Neural progenitor cell (in vitro differentiated cells): Measurements from ENCODE around the gene RTL5. TPM values are rescaled to one million over a fixed set of nuclear protein-coding genes. Genes with fewer than 3 reads are reported as not detected.
A peak's percentile ranks its signal among the peaks of the same experiment; 100 is the strongest.

Experiments
- DNase-seq: peaks from one replicate; pipeline ENCODE4 v3.0.0-alpha.2; 2016; ENCODE audit warnings: low spot score
- H2AFZ ChIP-seq: fragments of 200-600 bp; sonication (generic); replicated peaks from 2 replicates; pipeline ENCODE4 v1.6.1; 2016; ENCODE audit warnings: antibody characterized with exemption
- H3F3A ChIP-seq: fragments of 200-600 bp; sonication (generic); 2 replicates; pipeline ENCODE4 v1.6.1; 2016; ENCODE audit warnings: antibody characterized with exemption, low read depth
- H3K27ac ChIP-seq: fragments of 200-600 bp; sonication (generic); 2 replicates; pipeline ENCODE4 v1.5.1; 2016; ENCODE audit warnings: mild to moderate bottlenecking
- H3K27me3 ChIP-seq: fragments of 200-600 bp; sonication (generic); 2 replicates; pipeline ENCODE4 v1.6.1; 2016; ENCODE audit warnings: mild to moderate bottlenecking, moderate library complexity
- H3K36me3 ChIP-seq: fragments of 200-600 bp; sonication (generic); 2 replicates; pipeline ENCODE4 v1.5.1; 2016
- H3K4me1 ChIP-seq: fragments of 200-600 bp; sonication (generic); 2 replicates; pipeline ENCODE4 v1.6.1; 2016; ENCODE audit warnings: mixed run types
- H3K4me2 ChIP-seq: fragments of 200-600 bp; sonication (generic); 2 replicates; pipeline ENCODE4 v1.6.1; 2016
- H3K4me3 ChIP-seq: fragments of 200-600 bp; sonication (generic); 2 replicates; pipeline ENCODE4 v1.5.1; 2016
- H3K79me2 ChIP-seq: fragments of 200-600 bp; sonication (generic); 2 replicates; pipeline ENCODE4 v1.6.1; 2016; ENCODE audit warnings: low read depth
- H3K9ac ChIP-seq: fragments of 200-600 bp; sonication (generic); 2 replicates; pipeline ENCODE4 v1.6.1; 2016
- H3K9me3 ChIP-seq: fragments of 200-600 bp; sonication (generic); 2 replicates; pipeline ENCODE4 v1.5.1; 2016; ENCODE audit warnings: low read depth
- H4K20me1 ChIP-seq: fragments of 200-600 bp; sonication (generic); 2 replicates; pipeline ENCODE4 v1.6.1; 2016; ENCODE audit warnings: low read depth
- H3K27ac Mint-ChIP-seq: 3 replicates; pipeline ENCODE4 v1.8.0; 2021; ENCODE audit warnings: mixed read lengths
- H3K27me3 Mint-ChIP-seq: 2 replicates; pipeline ENCODE4 v1.8.0; 2022; ENCODE audit warnings: low read depth, mild to moderate bottlenecking, inconsistent platforms, moderate library complexity, mixed read lengths; ENCODE audit not compliant: insufficient read depth
- H3K36me3 Mint-ChIP-seq: 3 replicates; pipeline ENCODE4 v1.8.0; 2021; ENCODE audit warnings: mixed read lengths
- H3K4me1 Mint-ChIP-seq: 3 replicates; pipeline ENCODE4 v1.8.0; 2021; ENCODE audit warnings: mixed read lengths
- H3K4me3 Mint-ChIP-seq: 3 replicates; pipeline ENCODE4 v1.8.0; 2021; ENCODE audit warnings: mild to moderate bottlenecking, moderate library complexity, mixed read lengths
- H3K9me3 Mint-ChIP-seq: 3 replicates; pipeline ENCODE4 v1.8.0; 2020; ENCODE audit warnings: mixed read lengths
- EZH2 ChIP-seq: fragments of 200-600 bp; sonication (generic); IDR thresholded peaks from 2 replicates; pipeline ENCODE4 v1.6.1; 2017; ENCODE audit warnings: antibody characterized with exemption, mild to moderate bottlenecking, moderate library complexity
- EZH2phosphoT487 ChIP-seq: fragments of 200-600 bp; sonication (generic); IDR thresholded peaks from 2 replicates; pipeline ENCODE4 v1.6.1; 2017; ENCODE audit warnings: antibody characterized with exemption
- total RNA-seq: library from RNA; depleted of rRNA; stranded (reverse); fragments of >200 nt; gene quantifications from 2 replicates; pipeline ENCODE4 v1.2.3, GENCODE V29; 2015; ENCODE audit warnings: low replicate concordance
- TF ChIP-seq, protein P1 (sequence below): fragments of 200-600 bp; sonication (generic); IDR thresholded peaks from 2 replicates; pipeline ENCODE4 v1.5.1; 2017; ENCODE audit warnings: antibody characterized with exemption, mild to moderate bottlenecking

The RTL5 gene
- total RNA-seq, 1 donor from 2014 or later: 1.0 TPM

DNA sequence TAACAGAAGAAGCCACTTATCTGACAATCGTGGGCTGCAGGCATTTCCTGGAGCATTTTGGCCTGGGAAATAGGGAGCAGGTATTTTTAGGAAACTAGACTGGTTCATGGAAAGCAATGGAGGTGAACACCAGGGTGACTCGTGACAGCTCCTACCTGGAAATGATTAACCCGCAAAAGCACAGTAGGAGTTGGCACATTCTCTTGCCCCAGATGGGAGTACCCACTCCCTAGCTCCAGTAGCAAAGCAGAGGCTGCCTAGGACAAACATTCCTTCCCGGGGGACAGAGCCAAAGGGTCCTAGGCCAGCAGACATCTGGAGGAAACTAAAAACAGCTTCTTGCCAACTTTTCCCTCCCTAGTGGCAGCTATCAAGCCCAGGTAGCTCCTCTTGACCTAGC lies 29.0 kb downstream of the RTL5 start:
- Histone ChIP-seq H3K9me3 (no peaks in the 10 kb centered on the region), H3K79me2 (no peaks in the 10 kb centered on the region), H3K27me3 (no peaks in the 10 kb centered on the region), H3K36me3 (no peaks in the 10 kb centered on the region), H3F3A (peaks cover 5% of the 10 kb centered on the region), H3K4me2 (no peak overlapping the region), H4K20me1 (no peaks in the 10 kb centered on the region), H2AFZ (no peak overlapping the region), H3K27ac (no peak overlapping the region), H3K9ac (no peak overlapping the region), H3K4me1 (no peaks in the 10 kb centered on the region), H3K4me3 (no peak overlapping the region)
- peaks cover 10% of the 10 kb centered on the region for H3K27me3 Mint-ChIP-seq
- peaks cover 14% of the 10 kb centered on the region for H3K9me3 Mint-ChIP-seq
- H3K27ac Mint-ChIP-seq: no peak overlapping the region
- DNase-seq: no peak
- H3K4me1 Mint-ChIP-seq: peaks cover 23% of the 10 kb centered on the region
- no peak overlapping the region for H3K4me3 Mint-ChIP-seq
- TF ChIP-seq EZH2 (no peak), EZH2phosphoT487 (no peak)
- TF ChIP-seq, protein P1, sequence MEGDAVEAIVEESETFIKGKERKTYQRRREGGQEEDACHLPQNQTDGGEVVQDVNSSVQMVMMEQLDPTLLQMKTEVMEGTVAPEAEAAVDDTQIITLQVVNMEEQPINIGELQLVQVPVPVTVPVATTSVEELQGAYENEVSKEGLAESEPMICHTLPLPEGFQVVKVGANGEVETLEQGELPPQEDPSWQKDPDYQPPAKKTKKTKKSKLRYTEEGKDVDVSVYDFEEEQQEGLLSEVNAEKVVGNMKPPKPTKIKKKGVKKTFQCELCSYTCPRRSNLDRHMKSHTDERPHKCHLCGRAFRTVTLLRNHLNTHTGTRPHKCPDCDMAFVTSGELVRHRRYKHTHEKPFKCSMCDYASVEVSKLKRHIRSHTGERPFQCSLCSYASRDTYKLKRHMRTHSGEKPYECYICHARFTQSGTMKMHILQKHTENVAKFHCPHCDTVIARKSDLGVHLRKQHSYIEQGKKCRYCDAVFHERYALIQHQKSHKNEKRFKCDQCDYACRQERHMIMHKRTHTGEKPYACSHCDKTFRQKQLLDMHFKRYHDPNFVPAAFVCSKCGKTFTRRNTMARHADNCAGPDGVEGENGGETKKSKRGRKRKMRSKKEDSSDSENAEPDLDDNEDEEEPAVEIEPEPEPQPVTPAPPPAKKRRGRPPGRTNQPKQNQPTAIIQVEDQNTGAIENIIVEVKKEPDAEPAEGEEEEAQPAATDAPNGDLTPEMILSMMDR: no peak
- peaks cover 2% of the 10 kb centered on the region for H3K36me3 Mint-ChIP-seq

DNA sequence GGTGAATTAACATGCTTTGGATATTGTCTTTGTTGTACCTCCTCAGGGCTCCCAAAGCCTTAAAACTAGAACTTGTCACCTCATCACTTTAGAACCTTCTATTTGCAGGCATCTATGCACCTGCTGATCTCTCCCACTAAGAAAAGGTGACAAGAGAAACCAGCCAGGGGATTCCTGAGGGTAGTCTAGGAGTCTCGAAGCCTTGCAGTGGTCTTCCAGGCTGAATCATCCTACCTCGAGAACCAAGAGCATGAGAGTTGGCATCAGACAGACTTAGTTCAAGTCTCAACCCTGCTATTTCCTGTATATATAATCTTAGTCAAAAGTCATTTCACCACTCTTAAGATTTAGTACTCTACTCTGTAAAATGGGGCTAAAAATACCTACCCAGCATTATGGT lies 29.6 kb downstream of the RTL5 start:
- no peak overlapping the region for H3K9ac ChIP-seq
- no peak overlapping the region for H2AFZ ChIP-seq
- H3K4me3 ChIP-seq: no peak overlapping the region
- H3K27me3 ChIP-seq: no peaks in the 10 kb centered on the region
- no peak overlapping the region for H3K4me2 ChIP-seq
- Mint-ChIP-seq H3K9me3 (peaks cover 9% of the 10 kb centered on the region), H3K4me3 (no peak overlapping the region), H3K4me1 (peaks cover 23% of the 10 kb centered on the region), H3K27ac (no peak overlapping the region), H3K27me3 (peaks cover 13% of the 10 kb centered on the region), H3K36me3 (peaks cover 2% of the 10 kb centered on the region)
- peaks cover 5% of the 10 kb centered on the region for H3F3A ChIP-seq
- no peak overlapping the region for H3K27ac ChIP-seq
- TF ChIP-seq EZH2 (no peak), EZH2phosphoT487 (no peak)
- TF ChIP-seq, protein P1: no peak
- H3K9me3 ChIP-seq: no peaks in the 10 kb centered on the region
- H3K4me1 ChIP-seq: no peaks in the 10 kb centered on the region
- no peak for DNase-seq
- H3K79me2 ChIP-seq: no peaks in the 10 kb centered on the region
- no peaks in the 10 kb centered on the region for H4K20me1 ChIP-seq
- no peaks in the 10 kb centered on the region for H3K36me3 ChIP-seq

DNA sequence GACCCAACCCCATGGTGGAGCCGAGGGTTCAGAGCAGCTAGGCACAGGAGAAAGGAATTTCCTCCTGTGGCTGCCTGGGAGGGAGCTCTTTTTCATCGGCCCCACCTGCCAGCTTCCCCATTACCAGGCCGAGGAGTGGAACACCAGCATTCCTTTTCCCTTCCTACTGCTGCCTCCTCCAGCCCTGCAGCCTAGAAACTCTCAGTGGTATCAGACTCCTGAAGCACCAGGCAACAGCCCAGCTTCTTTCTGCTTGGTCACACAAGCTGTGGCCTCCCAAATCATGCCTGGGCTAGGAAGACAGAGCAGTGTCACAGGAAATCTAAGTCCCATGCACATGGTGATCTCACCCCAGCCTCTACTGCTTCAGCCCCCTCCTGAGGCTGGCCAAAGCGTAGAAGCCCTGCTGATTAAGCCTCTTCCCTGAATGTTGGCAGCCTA lies 30.1 kb downstream of the RTL5 start:
- Mint-ChIP-seq H3K27me3 (peaks cover 12% of the 10 kb centered on the region), H3K36me3 (peaks cover 2% of the 10 kb centered on the region), H3K4me1 (peaks cover 23% of the 10 kb centered on the region), H3K27ac (peak overlapping the region; percentile 69), H3K4me3 (no peak overlapping the region), H3K9me3 (peaks cover 9% of the 10 kb centered on the region)
- Histone ChIP-seq H2AFZ (no peak overlapping the region), H3K4me1 (no peaks in the 10 kb centered on the region), H4K20me1 (no peaks in the 10 kb centered on the region), H3K4me2 (no peak overlapping the region), H3K9me3 (no peaks in the 10 kb centered on the region), H3K4me3 (no peak overlapping the region), H3F3A (peaks cover 5% of the 10 kb centered on the region), H3K79me2 (no peaks in the 10 kb centered on the region), H3K27ac (no peak overlapping the region), H3K36me3 (no peaks in the 10 kb centered on the region), H3K27me3 (no peaks in the 10 kb centered on the region), H3K9ac (no peak overlapping the region)
- DNase-seq: peak; percentile 41
- TF ChIP-seq EZH2 (no peak), EZH2phosphoT487 (no peak)
- TF ChIP-seq, protein P1: no peak
